Heart left ventricle (tissue), 16 donors: Measurements from ENCODE around the gene CEP44. TPM values are rescaled to one million over a fixed set of nuclear protein-coding genes. Genes with fewer than 3 reads are reported as not detected.

Experiments
- ATAC-seq, 4 donors: fragments of 200-7000 bp; cut with Tn5 transposase; one replicate each; pipeline ENCODE4 v1.9.1; 2020 to 2022; ENCODE audit warnings: moderate library complexity in 4 of 4, mild to moderate bottlenecking in 3 of 4, moderate number of reproducible peaks in 1 of 4
- DNase-seq, 5 donors: peaks; one replicate each; pipeline ENCODE4 v3.0.0-alpha.2; 2020
- H3K27ac ChIP-seq, 12 donors: fragments of 200-600 bp; sonication (generic) in 4 of 12; one replicate each; pipeline versions ENCODE4 v1.5.0 to v1.8.0; 2016 to 2022; ENCODE audit warnings: mild to moderate bottlenecking in 2 of 12
- H3K27me3 ChIP-seq, 9 donors: fragments of 200-600 bp; sonication (generic) in 2 of 9; one replicate each; pipeline versions ENCODE4 v1.5.1 to v1.8.0; 2016 to 2022; ENCODE audit warnings: mild to moderate bottlenecking in 3 of 9
- H3K36me3 ChIP-seq, 9 donors: fragments of 200-600 bp; sonication (generic) in 2 of 9; one replicate each; pipeline versions ENCODE4 v1.5.0 to v1.8.0; 2018 to 2022; ENCODE audit warnings: mild to moderate bottlenecking in 2 of 9
- H3K4me1 ChIP-seq, 12 donors: fragments of 200-600 bp; sonication (generic) in 4 of 12; one replicate each; pipeline versions ENCODE4 v1.5.0 to v1.8.0; 2016 to 2022; ENCODE audit warnings: mild to moderate bottlenecking in 3 of 12
- H3K4me3 ChIP-seq, 12 donors: fragments of 200-600 bp; sonication (generic) in 4 of 12; one replicate each; pipeline versions ENCODE4 v1.5.0 to v1.8.0; 2017 to 2022; ENCODE audit warnings: mild to moderate bottlenecking in 9 of 12, moderate library complexity in 4 of 12
- H3K9me3 ChIP-seq, 12 donors: fragments of 200-600 bp; sonication (generic) in 4 of 12; one replicate each; pipeline versions ENCODE4 v1.5.0 to v1.8.0; 2016 to 2022; ENCODE audit warnings: mild to moderate bottlenecking in 1 of 12
- POLR2A ChIP-seq, 2 donors: fragments of 450-650 bp; IDR thresholded peaks; one replicate each; pipeline ENCODE4 v1.6.1; 2017; ENCODE audit warnings: antibody characterized with exemption in 2 of 2, mild to moderate bottlenecking in 2 of 2, moderate library complexity in 2 of 2
- WGBS, 4 donors: extraction: QIAGEN DNeasy Blood & Tissue Kit in 2 of 4; methylation state at CpG; one replicate each; pipeline versions ENCODE4 v1.1.5 to v1.1.7; 2013 to 2018; 5-methylcytosine and 5-hydroxymethylcytosine counted together
- intact Hi-C, 10 donors: fragments of 100-400 bp; cut with DNase I; formaldehyde crosslinking; loops; one replicate each; pipeline versions ENCODE4 v1.11.1 to v1.14.2; 2022
- long read RNA-seq, 3 donors: library from polyadenylated mRNA; unstranded; transcript quantifications; one replicate each; pipeline ENCODE4 v2.0.0, GENCODE V29; 2020 to 2021
- polyA plus RNA-seq, 2 donors: library from polyadenylated mRNA; stranded (reverse); fragments of 200-250 nt; gene quantifications; one replicate each; pipeline ENCODE4 v1.2.3, GENCODE V29; 2013
- total RNA-seq, 9 donors: library from RNA; depleted of rRNA in 2 of 9; stranded (reverse); fragments of >200 nt in 2 of 9; fragmentation: NEBNext Ultra II Directional in 3 of 9; extraction: Animal tissue kit (Norgen Biotek cat#: 25700) in 3 of 9; gene quantifications; one replicate each; pipeline versions ENCODE4 v1.1.0 to v1.2.4, GENCODE V29; 2016 to 2023
- TF ChIP-seq, protein P1 (sequence below), 12 donors: fragments of 200-600 bp; sonication (generic) in 4 of 12; IDR thresholded peaks; one replicate each; pipeline versions ENCODE4 v1.5.0 to v1.8.0; 2018 to 2022; ENCODE audit warnings: antibody characterized with exemption in 12 of 12, mild to moderate bottlenecking in 5 of 12
- donor health status: ischemic (EF 13 %, LVEDD 7.1; RV severe dilation, severe dysfunction).
- donor health status: healthy with polysubstance abuse.
- donor health status: DM: no; HTN: yes; CAD: no.
- donor health status: DM: no; HTN: no; CAD: no.
- donor health status: ischemic (EF 25% LVEDD 6.9; RV normal size, moderate dysfunction).
- donor health status: ischemic (EF 25% LVEDD 5.7; RV mildly dilated, moderate dysfunction).
- donor health status: healthy.
- donor health status: DM: yes; HTN: yes; CAD: no.
- donor health status: ischemic (EF 35%, LVEDD 5.7; RV mildly dilated, moderate dysfunction).
- donor health status: nonischemic (EF 11% LVEDD 7.7; RV severe dilation, severe dysfunction).
- donor health status: DM: yes; HTN: yes; CAD: no.
- donor health status: PGD.
- donor health status: ischemic (EF 29% LVEDD 5.4; RV normal size, mild dysfunction).
- donor health status: nonischemic (EF 23%, LVEDD 6.1; RV moderate dilation, normal function).

Gene CEP44, protein sequence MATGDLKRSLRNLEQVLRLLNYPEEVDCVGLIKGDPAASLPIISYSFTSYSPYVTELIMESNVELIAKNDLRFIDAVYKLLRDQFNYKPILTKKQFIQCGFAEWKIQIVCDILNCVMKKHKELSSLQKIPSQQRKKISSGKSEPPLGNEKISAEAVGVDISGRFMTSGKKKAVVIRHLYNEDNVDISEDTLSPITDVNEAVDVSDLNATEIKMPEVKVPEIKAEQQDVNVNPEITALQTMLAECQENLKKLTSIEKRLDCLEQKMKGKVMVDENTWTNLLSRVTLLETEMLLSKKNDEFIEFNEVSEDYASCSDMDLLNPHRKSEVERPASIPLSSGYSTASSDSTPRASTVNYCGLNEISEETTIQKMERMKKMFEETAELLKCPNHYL
- total RNA-seq = 10 to 100 TPM in 4 of 9 donors, 1 to 10 TPM in 5; 5.2 to 17.6 (median 9.7) TPM
- 1 to 10 TPM; 6.0 to 6.9 TPM for polyA plus RNA-seq
- long read RNA-seq, donor 1, partial matches to known transcripts = 6 of 22 reads
- long read RNA-seq, donor 1, other reads (novel, unspliced or antisense) = 13 of 22 reads
- long read RNA-seq, donor 2, full-length matches to known transcripts = 8 of 29 reads
- long read RNA-seq, donor 2, partial matches to known transcripts = 4 of 29 reads
- long read RNA-seq, donor 2, other reads (novel, unspliced or antisense) = 17 of 29 reads
- long read RNA-seq, donor 3, full-length matches to known transcripts = 2 of 11 reads
- long read RNA-seq, donor 3, partial matches to known transcripts = 2 of 11 reads
- long read RNA-seq, donor 3, other reads (novel, unspliced or antisense) = 7 of 11 reads

DNA sequence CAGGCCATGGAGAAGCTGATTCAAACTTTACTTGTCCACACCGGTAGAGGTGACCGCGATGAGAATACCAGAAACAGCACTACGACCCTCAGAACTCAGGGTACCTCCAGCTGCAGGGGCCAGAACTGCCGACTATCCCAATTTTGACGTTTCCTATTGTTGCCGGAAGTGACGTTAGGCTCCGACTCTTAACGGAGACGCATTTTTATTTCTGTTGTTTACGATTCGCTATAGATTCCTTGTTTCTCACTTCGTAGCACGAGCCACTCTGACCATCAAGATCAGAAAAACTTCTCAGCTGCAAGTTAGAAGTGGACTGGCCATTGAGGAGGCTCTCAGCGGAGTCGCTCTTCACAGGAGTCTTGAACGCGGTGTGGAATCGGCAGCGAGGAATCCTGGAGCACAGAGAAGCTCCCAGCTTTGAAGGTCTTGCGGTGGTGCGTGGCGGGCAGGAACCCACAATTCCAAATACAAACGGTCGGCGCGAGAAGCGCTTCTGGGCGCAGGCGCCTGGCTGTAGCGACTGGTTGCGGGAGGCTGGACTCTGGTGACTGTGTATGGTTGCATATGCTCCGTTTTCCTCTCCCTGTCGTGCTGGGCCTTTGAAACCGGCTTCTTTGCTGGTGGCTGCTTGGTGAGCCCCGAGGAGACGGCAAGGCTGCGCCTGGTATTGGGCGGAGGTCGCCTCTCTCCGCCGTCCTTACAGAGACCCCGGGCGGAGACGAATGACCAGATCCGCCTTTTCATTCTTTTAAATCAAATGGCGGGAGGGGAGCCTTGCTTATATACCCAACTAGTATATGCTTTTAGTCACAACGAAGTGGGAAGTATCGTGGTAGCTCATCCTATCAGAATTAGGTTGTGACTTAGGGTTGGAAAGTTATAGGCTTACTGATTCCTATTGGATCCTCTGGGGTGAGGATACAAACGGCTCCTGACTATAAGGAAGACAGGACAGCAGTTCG, at the start of gene CEP44, which contains the start of gene FBXO8:
TSS of gene CEP44 (plus strand) at position 405 of the 965 bp plus-strand sequence. CDS start 15,211 bp downstream, outside the sequence.
TSS of gene FBXO8 (minus strand) at position 161 of the 965 bp plus-strand sequence. CDS start 20,575 bp downstream, outside the sequence.
- Histone ChIP-seq H3K9me3 (peaks cover 0 to 8% (median 0%) of the 10 kb centered on the region in 12 donors), H3K27ac (peak within 1 kb of the TSS; percentile 93 to 99 (median 96)), H3K4me1 (peaks cover 0 to 47% (median 31%) of the 10 kb centered on the region in 12 donors), H3K27me3 (no peaks in the 10 kb centered on the region), H3K36me3 (no peaks in the 10 kb centered on the region), H3K4me3 (peak within 1 kb of the TSS; percentile 40 to 94 (median 74))
- DNase-seq (peak; percentile 54 to 80 (median 68)), ATAC-seq (peak; percentile 82 to 89 (median 87))
- intact Hi-C loops = no loop called here
- TF ChIP-seq, protein P1, sequence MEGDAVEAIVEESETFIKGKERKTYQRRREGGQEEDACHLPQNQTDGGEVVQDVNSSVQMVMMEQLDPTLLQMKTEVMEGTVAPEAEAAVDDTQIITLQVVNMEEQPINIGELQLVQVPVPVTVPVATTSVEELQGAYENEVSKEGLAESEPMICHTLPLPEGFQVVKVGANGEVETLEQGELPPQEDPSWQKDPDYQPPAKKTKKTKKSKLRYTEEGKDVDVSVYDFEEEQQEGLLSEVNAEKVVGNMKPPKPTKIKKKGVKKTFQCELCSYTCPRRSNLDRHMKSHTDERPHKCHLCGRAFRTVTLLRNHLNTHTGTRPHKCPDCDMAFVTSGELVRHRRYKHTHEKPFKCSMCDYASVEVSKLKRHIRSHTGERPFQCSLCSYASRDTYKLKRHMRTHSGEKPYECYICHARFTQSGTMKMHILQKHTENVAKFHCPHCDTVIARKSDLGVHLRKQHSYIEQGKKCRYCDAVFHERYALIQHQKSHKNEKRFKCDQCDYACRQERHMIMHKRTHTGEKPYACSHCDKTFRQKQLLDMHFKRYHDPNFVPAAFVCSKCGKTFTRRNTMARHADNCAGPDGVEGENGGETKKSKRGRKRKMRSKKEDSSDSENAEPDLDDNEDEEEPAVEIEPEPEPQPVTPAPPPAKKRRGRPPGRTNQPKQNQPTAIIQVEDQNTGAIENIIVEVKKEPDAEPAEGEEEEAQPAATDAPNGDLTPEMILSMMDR (IDR thresholded peaks at IDR 0.05) = peak in 1 of 12 donors; percentile 13
- peak in 1 of 2 donors; percentile 17 for TF ChIP-seq POLR2A (IDR thresholded peaks at IDR 0.05)
- WGBS, 4 donors = 0 to 1% (median 1%) methylated on average over 50 to 52 of the region's 52 CpGs

DNA sequence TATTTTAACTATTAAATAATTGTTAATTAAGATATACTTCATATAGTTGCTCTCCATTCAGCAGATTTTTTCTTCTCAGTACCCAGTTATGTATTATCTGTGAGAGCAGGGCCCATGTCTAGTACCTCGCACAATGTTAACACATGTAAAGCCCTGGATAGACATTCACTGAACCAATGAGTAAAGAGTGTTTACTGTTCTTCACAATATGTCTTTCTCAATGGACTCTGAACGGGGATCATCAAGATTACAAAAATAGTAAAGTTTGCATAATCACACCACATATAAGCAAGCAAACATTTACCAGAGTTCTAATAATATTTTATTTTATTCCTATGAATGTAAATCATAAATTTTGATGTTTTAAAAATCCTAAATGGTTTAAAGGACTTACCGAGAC, 47.4 kb upstream of the CEP44 start:
- Histone ChIP-seq H3K27me3 (no peaks in the 10 kb centered on the region), H3K4me3 (no peak overlapping the region), H3K9me3 (no peaks in the 10 kb centered on the region), H3K27ac (no peak overlapping the region), H3K4me1 (no peaks in the 10 kb centered on the region), H3K36me3 (peaks cover 0 to 65% (median 39%) of the 10 kb centered on the region in 9 donors)
- WGBS, 4 donors = 82 to 95% (median 94%) methylated on average over 3 of the region's 3 CpGs
- no peak for TF ChIP-seq POLR2A (IDR thresholded peaks at IDR 0.05)
- TF ChIP-seq, protein P1 (IDR thresholded peaks at IDR 0.05) = no peak
- no peak for DNase-seq
- intact Hi-C loops = no loop called here
- no peak for ATAC-seq

DNA sequence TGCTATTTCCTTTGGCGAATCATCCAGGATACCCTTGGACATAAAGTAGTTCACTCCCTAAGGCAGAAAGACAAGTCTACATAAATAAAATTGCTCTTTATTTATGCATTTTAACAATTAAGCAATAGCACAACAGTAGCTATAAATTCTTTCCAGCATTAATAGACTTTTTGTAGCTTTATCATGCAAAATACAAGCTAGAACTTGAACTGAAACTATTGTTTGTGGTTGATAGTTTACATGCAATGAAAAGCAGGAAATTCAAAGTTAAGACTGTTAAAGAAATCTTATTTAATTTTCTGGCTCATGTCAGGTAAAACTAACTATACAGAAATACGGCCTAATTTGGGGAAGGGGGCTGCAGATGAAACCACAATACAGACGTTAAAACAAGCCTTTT, 42.5 kb upstream of the CEP44 start:
- ATAC-seq = no peak
- Histone ChIP-seq H3K36me3 (peaks cover 0 to 51% (median 35%) of the 10 kb centered on the region in 9 donors), H3K27ac (no peak overlapping the region), H3K4me1 (no peaks in the 10 kb centered on the region), H3K4me3 (no peak overlapping the region), H3K27me3 (no peaks in the 10 kb centered on the region), H3K9me3 (no peaks in the 10 kb centered on the region)
- intact Hi-C loops = no loop called here
- no peak for TF ChIP-seq POLR2A (IDR thresholded peaks at IDR 0.05)
- TF ChIP-seq, protein P1 (IDR thresholded peaks at IDR 0.05) = no peak
- WGBS, 4 donors = 86 to 92% (median 87%) methylated on average over 3 of the region's 3 CpGs
- no peak for DNase-seq
